HEK293 (cell line): ENCODE measurements around the gene MMP28.

ENCODE experiments used
- CTCF ChIA-PET: fragments of 350-600 bp; formaldehyde crosslinking; extraction: SDS; loops from one replicate; lab custom pipeline; 2021; ENCODE audit warnings: antibody characterized with exemption; lab: Yijun Ruan, JAX
- POLR2A ChIA-PET: fragments of 300-600 bp; formaldehyde crosslinking; extraction: SDS; loops from one replicate; lab custom pipeline; 2020; ENCODE audit warnings: antibody characterized with exemption, inconsistent platforms; lab: Yijun Ruan, JAX
- H3K27ac ChIP-seq: fragments of 200-500 bp; sonication (Bioruptor generic); 2 replicates; pipeline ENCODE4 v1.5.1; 2014; ENCODE audit warnings: low read depth, low read length, control low read depth, inconsistent platforms; ENCODE audit errors: extremely low read depth
- H3K36me3 ChIP-seq, 2 experiments: fragments of 200-500 bp in 1 of 2; sonication (Bioruptor generic) in 1 of 2; 1 replicate in 1 of 2; 2 replicates in 1 of 2; pipeline ENCODE4 v1.5.1; 2014 to 2017; ENCODE audit warnings: inconsistent platforms in 2 of 2, low read length in 2 of 2; ENCODE audit not compliant: control insufficient read depth in 2 of 2, insufficient read depth in 1 of 2
- H3K4me1 ChIP-seq: fragments of 200-500 bp; sonication (Bioruptor generic); 2 replicates; pipeline ENCODE4 v1.5.1; 2014; ENCODE audit warnings: mild to moderate bottlenecking, low read length, inconsistent platforms; ENCODE audit not compliant: control insufficient read depth, insufficient read depth
- H3K4me3 ChIP-seq: 2 replicates; pipeline ENCODE4 v1.5.1; 2011; ENCODE audit warnings: low read depth, mild to moderate bottlenecking, control low read depth, low read length, moderate library complexity
- H3K9me3 ChIP-seq: fragments of 200-500 bp; sonication (Bioruptor generic); 2 replicates; pipeline ENCODE4 v1.5.1; 2014; ENCODE audit warnings: low read depth, low read length, inconsistent platforms; ENCODE audit not compliant: control insufficient read depth, insufficient read depth
- BCL11B ChIP-seq: fragments of 450-650 bp; formaldehyde crosslinking; IDR thresholded peaks from 2 replicates; pipeline ENCODE4 v1.5.1; 2016; ENCODE audit warnings: low read depth, missing biosample characterization, missing genetic modification characterization
- HOXA7 ChIP-seq: sonication (generic); formaldehyde crosslinking; IDR thresholded peaks from 2 replicates; pipeline ENCODE4 v1.8.1; 2022; ENCODE audit warnings: missing genetic modification reagents, borderline replicate concordance
- KLF1 ChIP-seq: fragments of 450-650 bp; formaldehyde crosslinking; IDR thresholded peaks from 2 replicates; pipeline ENCODE4 v1.5.1; 2016; ENCODE audit warnings: missing biosample characterization, missing genetic modification characterization
- ZBTB8A ChIP-seq: fragments of 450-650 bp; formaldehyde crosslinking; IDR thresholded peaks from 2 replicates; pipeline ENCODE4 v1.5.1; 2016; ENCODE audit warnings: missing biosample characterization, missing genetic modification characterization
- ZFP41 ChIP-seq: fragments of 450-650 bp; formaldehyde crosslinking; IDR thresholded peaks from 2 replicates; pipeline ENCODE4 v1.5.1; 2016; ENCODE audit warnings: missing biosample characterization, missing genetic modification characterization, borderline replicate concordance
- ZNF2 ChIP-seq: fragments of 450-650 bp; formaldehyde crosslinking; IDR thresholded peaks from 2 replicates; pipeline ENCODE4 v1.5.1; 2016; ENCODE audit warnings: missing biosample characterization, missing genetic modification characterization
- ZNF473 ChIP-seq: fragments of 450-650 bp; formaldehyde crosslinking; IDR thresholded peaks from 2 replicates; pipeline ENCODE4 v1.5.1; 2017; ENCODE audit warnings: missing biosample characterization, missing genetic modification characterization
- TF ChIP-seq, protein P1 (sequence below): fragments of 450-650 bp; formaldehyde crosslinking; conservative IDR thresholded peaks from 2 replicates; pipeline ENCODE4 v1.5.1; 2016; ENCODE audit warnings: low read depth, missing biosample characterization, missing genetic modification characterization
- TF ChIP-seq, protein P2 (sequence below): fragments of 450-650 bp; formaldehyde crosslinking; IDR thresholded peaks from 2 replicates; pipeline ENCODE4 v1.5.1; 2016; ENCODE audit warnings: missing biosample characterization, missing genetic modification characterization
- TF ChIP-seq, protein P3 (sequence below): fragments of 450-650 bp; formaldehyde crosslinking; IDR thresholded peaks from 2 replicates; pipeline ENCODE4 v1.5.1; 2017; ENCODE audit warnings: missing biosample characterization, missing genetic modification characterization
- TF ChIP-seq, protein P4 (sequence below): fragments of 450-650 bp; formaldehyde crosslinking; conservative IDR thresholded peaks from 2 replicates; pipeline ENCODE4 v1.5.1; 2016; ENCODE audit warnings: low read depth, missing biosample characterization, missing genetic modification characterization

MMP28 gene

DNA sequence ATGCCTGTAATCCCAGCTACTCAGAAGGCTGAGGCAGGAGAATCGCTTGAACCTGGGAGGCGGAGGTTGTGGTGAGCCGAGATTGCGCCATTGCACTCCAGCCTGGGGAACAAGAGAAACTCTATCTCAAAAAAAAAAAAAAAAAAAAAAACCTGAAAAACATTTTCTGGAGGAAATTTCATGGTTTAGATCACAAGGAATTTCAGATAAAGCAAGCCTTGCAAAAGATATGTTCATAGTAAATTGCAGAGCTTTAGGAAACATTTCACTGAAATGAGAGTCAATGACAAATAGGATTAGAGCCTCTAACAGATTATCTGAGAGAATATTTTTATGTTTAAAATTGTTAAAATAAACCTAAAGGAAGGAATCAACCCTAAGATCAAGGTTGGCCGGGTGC, 17.0 kb upstream of the MMP28 start:
- TF ChIP-seq BCL11B (tag by site-specific recombination) (no peak), KLF1 (tag by site-specific recombination) (0 out of 2 replicates have a peak, but pooled peaks have one; percentile 2), ZFP41 (no peak)
- TF ChIP-seq, protein P1, sequence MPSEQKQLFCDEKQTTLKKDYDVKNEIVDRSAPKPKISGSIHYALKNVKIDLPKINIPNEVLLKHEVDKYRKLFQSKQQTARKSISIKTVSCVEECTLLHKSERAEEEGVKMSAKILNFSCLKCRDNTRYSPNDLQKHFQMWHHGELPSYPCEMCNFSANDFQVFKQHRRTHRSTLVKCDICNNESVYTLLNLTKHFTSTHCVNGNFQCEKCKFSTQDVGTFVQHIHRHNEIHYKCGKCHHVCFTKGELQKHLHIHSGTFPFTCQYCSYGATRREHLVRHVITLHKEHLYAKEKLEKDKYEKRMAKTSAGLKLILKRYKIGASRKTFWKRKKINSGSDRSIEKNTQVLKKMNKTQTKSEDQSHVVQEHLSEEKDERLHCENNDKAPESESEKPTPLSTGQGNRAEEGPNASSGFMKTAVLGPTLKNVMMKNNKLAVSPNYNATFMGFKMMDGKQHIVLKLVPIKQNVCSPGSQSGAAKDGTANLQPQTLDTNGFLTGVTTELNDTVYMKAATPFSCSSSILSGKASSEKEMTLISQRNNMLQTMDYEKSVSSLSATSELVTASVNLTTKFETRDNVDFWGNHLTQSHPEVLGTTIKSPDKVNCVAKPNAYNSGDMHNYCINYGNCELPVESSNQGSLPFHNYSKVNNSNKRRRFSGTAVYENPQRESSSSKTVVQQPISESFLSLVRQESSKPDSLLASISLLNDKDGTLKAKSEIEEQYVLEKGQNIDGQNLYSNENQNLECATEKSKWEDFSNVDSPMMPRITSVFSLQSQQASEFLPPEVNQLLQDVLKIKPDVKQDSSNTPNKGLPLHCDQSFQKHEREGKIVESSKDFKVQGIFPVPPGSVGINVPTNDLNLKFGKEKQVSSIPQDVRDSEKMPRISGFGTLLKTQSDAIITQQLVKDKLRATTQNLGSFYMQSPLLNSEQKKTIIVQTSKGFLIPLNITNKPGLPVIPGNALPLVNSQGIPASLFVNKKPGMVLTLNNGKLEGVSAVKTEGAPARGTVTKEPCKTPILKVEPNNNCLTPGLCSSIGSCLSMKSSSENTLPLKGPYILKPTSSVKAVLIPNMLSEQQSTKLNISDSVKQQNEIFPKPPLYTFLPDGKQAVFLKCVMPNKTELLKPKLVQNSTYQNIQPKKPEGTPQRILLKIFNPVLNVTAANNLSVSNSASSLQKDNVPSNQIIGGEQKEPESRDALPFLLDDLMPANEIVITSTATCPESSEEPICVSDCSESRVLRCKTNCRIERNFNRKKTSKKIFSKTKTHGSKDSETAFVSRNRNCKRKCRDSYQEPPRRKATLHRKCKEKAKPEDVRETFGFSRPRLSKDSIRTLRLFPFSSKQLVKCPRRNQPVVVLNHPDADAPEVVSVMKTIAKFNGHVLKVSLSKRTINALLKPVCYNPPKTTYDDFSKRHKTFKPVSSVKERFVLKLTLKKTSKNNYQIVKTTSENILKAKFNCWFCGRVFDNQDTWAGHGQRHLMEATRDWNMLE (tag by site-specific recombination), result no peak
- TF ChIP-seq, protein P2, sequence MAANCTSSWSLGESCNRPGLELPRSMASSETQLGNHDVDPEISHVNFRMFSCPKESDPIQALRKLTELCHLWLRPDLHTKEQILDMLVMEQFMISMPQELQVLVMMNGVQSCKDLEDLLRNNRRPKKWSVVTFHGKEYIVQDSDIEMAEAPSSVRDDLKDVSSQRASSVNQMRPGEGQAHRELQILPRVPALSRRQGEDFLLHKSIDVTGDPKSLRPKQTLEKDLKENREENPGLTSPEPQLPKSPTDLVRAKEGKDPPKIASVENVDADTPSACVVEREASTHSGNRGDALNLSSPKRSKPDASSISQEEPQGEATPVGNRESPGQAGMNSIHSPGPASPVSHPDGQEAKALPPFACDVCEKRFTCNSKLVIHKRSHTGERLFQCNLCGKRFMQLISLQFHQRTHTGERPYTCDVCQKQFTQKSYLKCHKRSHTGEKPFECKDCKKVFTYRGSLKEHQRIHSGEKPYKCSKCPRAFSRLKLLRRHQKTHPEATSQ, result no peak
- TF ChIP-seq, all 188 proteins: peak for 1
- ChIA-PET POLR2A (interaction anchor here (0.6 to 2.6 kb wide), 5 partner anchors 12 to 116 kb away, joined by 4 to 10 read pairs (median 7); no protein-coding TSS in a partner anchor), CTCF (interaction anchor here (0.6 to 5.8 kb wide), 4 partner anchors 48 to 719 kb away, joined by 3 to 118 read pairs (median 4); no protein-coding TSS in a partner anchor)
- no peak overlapping the region for H3K4me3 ChIP-seq
- no peaks in the 10 kb centered on the region for H3K9me3 ChIP-seq
- H3K27ac ChIP-seq, result no peak overlapping the region
- peaks cover 15% of the 10 kb centered on the region for H3K4me1 ChIP-seq
- H3K36me3 ChIP-seq, result peaks cover 47 to 51% of the 10 kb centered on the region in 2 experiments

DNA sequence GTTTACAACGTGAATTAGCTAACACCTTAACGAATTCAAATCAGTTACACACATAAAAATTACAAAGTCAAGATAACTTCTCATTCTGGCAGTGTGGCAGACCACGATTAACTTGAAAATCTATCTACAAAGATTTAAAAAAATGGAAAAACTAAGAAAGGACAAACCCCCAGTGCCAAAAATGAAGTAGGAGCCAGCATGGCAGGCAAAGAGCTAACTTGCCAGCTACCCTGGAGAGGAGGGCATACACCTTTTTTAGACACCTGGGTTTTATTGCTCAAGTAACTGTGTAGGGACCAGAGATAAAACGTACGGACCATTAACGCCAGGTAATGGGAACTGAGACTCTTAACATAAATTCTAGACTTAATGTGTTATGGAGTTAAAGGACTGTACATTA, 16.3 kb upstream of the MMP28 start:
- CTCF ChIA-PET, result interaction anchor here (1.6 to 5.8 kb wide), 4 partner anchors 7 to 65 kb away, joined by 3 to 118 read pairs (median 16); no protein-coding TSS in a partner anchor
- Histone ChIP-seq H3K36me3 (peaks cover 40 to 44% of the 10 kb centered on the region in 2 experiments), H3K4me3 (no peak overlapping the region)

More for the DNA sequence above, 16.3 kb upstream of the MMP28 start:
- H3K9me3 ChIP-seq, result no peaks in the 10 kb centered on the region
- peaks cover 15% of the 10 kb centered on the region for H3K4me1 ChIP-seq
- H3K27ac ChIP-seq, result no peak overlapping the region; the same call in 1 of the 2 replicates
- POLR2A ChIA-PET, result interaction anchor here (2.3 to 2.6 kb wide), 2 partner anchors 17 to 48 kb away, joined by 7 to 10 read pairs; no protein-coding TSS in a partner anchor
- TF ChIP-seq, protein P3, sequence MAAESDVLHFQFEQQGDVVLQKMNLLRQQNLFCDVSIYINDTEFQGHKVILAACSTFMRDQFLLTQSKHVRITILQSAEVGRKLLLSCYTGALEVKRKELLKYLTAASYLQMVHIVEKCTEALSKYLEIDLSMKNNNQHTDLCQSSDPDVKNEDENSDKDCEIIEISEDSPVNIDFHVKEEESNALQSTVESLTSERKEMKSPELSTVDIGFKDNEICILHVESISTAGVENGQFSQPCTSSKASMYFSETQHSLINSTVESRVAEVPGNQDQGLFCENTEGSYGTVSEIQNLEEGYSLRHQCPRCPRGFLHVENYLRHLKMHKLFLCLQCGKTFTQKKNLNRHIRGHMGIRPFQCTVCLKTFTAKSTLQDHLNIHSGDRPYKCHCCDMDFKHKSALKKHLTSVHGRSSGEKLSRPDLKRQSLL, result no peak
- TF ChIP-seq ZBTB8A (tag by site-specific recombination) (no peak), ZNF2 (tag by site-specific recombination) (no peak), HOXA7 (CRISPR knock-in tag) (no peak), ZNF473 (tag by site-specific recombination) (no peak)
- TF ChIP-seq, protein P4, sequence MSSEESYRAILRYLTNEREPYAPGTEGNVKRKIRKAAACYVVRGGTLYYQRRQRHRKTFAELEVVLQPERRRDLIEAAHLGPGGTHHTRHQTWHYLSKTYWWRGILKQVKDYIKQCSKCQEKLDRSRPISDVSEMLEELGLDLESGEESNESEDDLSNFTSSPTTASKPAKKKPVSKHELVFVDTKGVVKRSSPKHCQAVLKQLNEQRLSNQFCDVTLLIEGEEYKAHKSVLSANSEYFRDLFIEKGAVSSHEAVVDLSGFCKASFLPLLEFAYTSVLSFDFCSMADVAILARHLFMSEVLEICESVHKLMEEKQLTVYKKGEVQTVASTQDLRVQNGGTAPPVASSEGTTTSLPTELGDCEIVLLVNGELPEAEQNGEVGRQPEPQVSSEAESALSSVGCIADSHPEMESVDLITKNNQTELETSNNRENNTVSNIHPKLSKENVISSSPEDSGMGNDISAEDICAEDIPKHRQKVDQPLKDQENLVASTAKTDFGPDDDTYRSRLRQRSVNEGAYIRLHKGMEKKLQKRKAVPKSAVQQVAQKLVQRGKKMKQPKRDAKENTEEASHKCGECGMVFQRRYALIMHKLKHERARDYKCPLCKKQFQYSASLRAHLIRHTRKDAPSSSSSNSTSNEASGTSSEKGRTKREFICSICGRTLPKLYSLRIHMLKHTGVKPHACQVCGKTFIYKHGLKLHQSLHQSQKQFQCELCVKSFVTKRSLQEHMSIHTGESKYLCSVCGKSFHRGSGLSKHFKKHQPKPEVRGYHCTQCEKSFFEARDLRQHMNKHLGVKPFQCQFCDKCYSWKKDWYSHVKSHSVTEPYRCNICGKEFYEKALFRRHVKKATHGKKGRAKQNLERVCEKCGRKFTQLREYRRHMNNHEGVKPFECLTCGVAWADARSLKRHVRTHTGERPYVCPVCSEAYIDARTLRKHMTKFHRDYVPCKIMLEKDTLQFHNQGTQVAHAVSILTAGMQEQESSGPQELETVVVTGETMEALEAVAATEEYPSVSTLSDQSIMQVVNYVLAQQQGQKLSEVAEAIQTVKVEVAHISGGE (tag by site-specific recombination), result no peak
